HepG2 (cell line): ENCODE measurements around the gene DNMT1. TPM values are rescaled to one million over a fixed set of nuclear protein-coding genes. Genes with fewer than 3 reads are reported as not detected.

ENCODE experiments used
- ATAC-seq: fragments of 200-7000 bp; cut with Tn5 transposase; 3 replicates; pipeline ENCODE4 v1.9.1; 2020; ENCODE audit warnings: mild to moderate bottlenecking, moderate library complexity
- BruUV-seq: library from RNA; stranded (reverse); fragments of 400-500 nt; replicated peaks from 2 replicates; lab custom pipeline; 2021; lab: Mats Ljungman, UMichigan
- CTCF ChIA-PET: fragments of 300-600 bp; formaldehyde crosslinking; extraction: SDS; loops from one replicate; lab custom pipeline; 2021; ENCODE audit warnings: low total read pairs, inconsistent platforms, low intra/inter-chr PET ratio; lab: Yijun Ruan, JAX
- POLR2A ChIA-PET: fragments of 350-600 bp; sonication (Branson Sonifier 250); formaldehyde crosslinking; loops from one replicate; lab custom pipeline; 2020; ENCODE audit warnings: antibody characterized with exemption, inconsistent platforms; lab: Yijun Ruan, JAX
- DNase-seq: peaks from one replicate; pipeline ENCODE4 v3.0.0-alpha.2; 2015; ENCODE audit warnings: low spot score
- FAIRE-seq: peaks from 3 replicates; lab custom pipeline; 2011; peaks lifted over from hg19 to GRCh38; lab: Jason Lieb, UNC
- H2AFZ ChIP-seq: one replicate; pipeline ENCODE4 v1.6.1; 2011; ENCODE audit warnings: low read length, inconsistent platforms
- H3K27ac ChIP-seq: fragments of 300-600 bp; 3 replicates; pipeline ENCODE4 v1.8.0; 2011; ENCODE audit warnings: mixed run types, mild to moderate bottlenecking, mixed read lengths, low read length, inconsistent platforms; ENCODE audit not compliant: insufficient read depth; ENCODE audit errors: extremely low read length
- H3K27me3 ChIP-seq, 2 experiments: fragments of 200-600 bp in 1 of 2; 2 replicates in 1 of 2; 3 replicates in 1 of 2; pipeline versions ENCODE4 v1.6.0 to v1.8.0; 2011; ENCODE audit warnings: low read length in 2 of 2, mild to moderate bottlenecking in 2 of 2, moderate library complexity in 2 of 2, inconsistent platforms in 1 of 2; ENCODE audit not compliant: insufficient read depth in 2 of 2, control insufficient read depth in 1 of 2
- H3K36me3 ChIP-seq, 2 experiments: fragments of 200-600 bp in 1 of 2; replicated peaks in 1 of 2; 2 replicates in 1 of 2; 3 replicates in 1 of 2; pipeline versions ENCODE4 v1.5.1 to v1.8.0; 2011; ENCODE audit warnings: low read length in 2 of 2, inconsistent platforms in 1 of 2; ENCODE audit not compliant: insufficient read depth in 2 of 2, control insufficient read depth in 1 of 2
- H3K4me1 ChIP-seq: 2 replicates; pipeline ENCODE4 v1.5.1; 2012; ENCODE audit warnings: low read length, inconsistent platforms; ENCODE audit not compliant: insufficient read depth
- H3K4me2 ChIP-seq: 2 replicates; pipeline ENCODE4 v1.6.0; 2011; ENCODE audit warnings: low read depth, low read length, inconsistent platforms
- H3K4me3 ChIP-seq, 3 experiments: fragments of 200-600 bp in 1 of 3; sonication (generic), shearing (Covaris generic) in 1 of 3; replicated peaks in 1 of 3; 2 replicates each; pipeline ENCODE4 v1.5.1; 2011 to 2016; ENCODE audit warnings: low read length in 3 of 3, inconsistent platforms in 2 of 3, low read depth in 2 of 3, mild to moderate bottlenecking in 2 of 3, control low read depth in 1 of 3, mixed read lengths in 1 of 3; ENCODE audit not compliant: insufficient read depth in 1 of 3
- H3K79me2 ChIP-seq: one replicate; pipeline ENCODE4 v1.6.1; 2011; ENCODE audit warnings: low read length, inconsistent platforms; ENCODE audit not compliant: insufficient read depth
- H3K9ac ChIP-seq: 2 replicates; pipeline ENCODE4 v1.6.0; 2011; ENCODE audit warnings: mild to moderate bottlenecking, low read depth, low read length, inconsistent platforms; ENCODE audit not compliant: insufficient read depth
- H3K9me3 ChIP-seq: 2 replicates; pipeline ENCODE4 v1.5.1; 2012; ENCODE audit warnings: mild to moderate bottlenecking, low read length
- H4K20me1 ChIP-seq: 2 replicates; pipeline ENCODE4 v1.6.0; 2011; ENCODE audit warnings: inconsistent platforms, mild to moderate bottlenecking, low read length, moderate library complexity; ENCODE audit not compliant: insufficient read depth
- ATM ChIP-seq: fragments of 450-650 bp; IDR thresholded peaks from 2 replicates; pipeline ENCODE4 v1.7.1; 2017; ENCODE audit warnings: mild to moderate bottlenecking, borderline replicate concordance
- HMGXB4 ChIP-seq, 2 experiments: sonication (generic) in 1 of 2; formaldehyde crosslinking in 1 of 2; IDR thresholded peaks; 2 replicates each; pipeline versions ENCODE4 v1.4.0 to v1.6.1; 2018 to 2020; ENCODE audit warnings: missing genetic modification reagents in 2 of 2, borderline replicate concordance in 1 of 2, low read depth in 1 of 2, mild to moderate bottlenecking in 1 of 2, missing biosample characterization in 1 of 2
- HNF1B ChIP-seq: sonication (generic); formaldehyde crosslinking; IDR thresholded peaks from 2 replicates; pipeline ENCODE4 v1.5.1; 2020; ENCODE audit warnings: mild to moderate bottlenecking, moderate library complexity, missing genetic modification reagents
- KLF13 ChIP-seq: sonication (generic); formaldehyde crosslinking; IDR thresholded peaks from 2 replicates; pipeline ENCODE4 v1.4.0; 2020; ENCODE audit warnings: mild to moderate bottlenecking, missing genetic modification reagents
- MXD4 ChIP-seq: IDR thresholded peaks from 2 replicates; pipeline ENCODE4 v1.6.1; 2016; ENCODE audit warnings: mild to moderate bottlenecking, missing biosample characterization, missing genetic modification reagents
- PHB2 ChIP-seq: fragments of 450-650 bp; IDR thresholded peaks from 2 replicates; pipeline ENCODE4 v1.6.1; 2018; ENCODE audit not compliant: partially characterized antibody
- PRDM4 ChIP-seq: sonication (generic); formaldehyde crosslinking; IDR thresholded peaks from 2 replicates; pipeline ENCODE4 v1.9.0; 2021; ENCODE audit warnings: missing genetic modification reagents, borderline replicate concordance
- RAD51 ChIP-seq: fragments of 450-650 bp; IDR thresholded peaks from 2 replicates; pipeline ENCODE4 v1.6.1; 2016; ENCODE audit warnings: borderline replicate concordance
- ZEB1 ChIP-seq: IDR thresholded peaks from 2 replicates; pipeline ENCODE4 v1.6.1; 2012; ENCODE audit warnings: mild to moderate bottlenecking, low read depth, inconsistent platforms; ENCODE audit not compliant: insufficient replicate concordance
- ZMYM4 ChIP-seq: sonication (generic); formaldehyde crosslinking; IDR thresholded peaks from 2 replicates; pipeline ENCODE4 v1.8.1; 2023; ENCODE audit warnings: mild to moderate bottlenecking, missing genetic modification reagents
- ZNF460 ChIP-seq: sonication (generic); formaldehyde crosslinking; IDR thresholded peaks from 2 replicates; pipeline ENCODE4 v1.5.1; 2020; ENCODE audit warnings: missing genetic modification reagents, mild to moderate bottlenecking, borderline replicate concordance
- ZNF737 ChIP-seq: sonication (generic); formaldehyde crosslinking; IDR thresholded peaks from 2 replicates; pipeline ENCODE4 v1.5.0; 2020; ENCODE audit warnings: missing genetic modification reagents, mild to moderate bottlenecking, borderline replicate concordance
- WGBS: methylation state at CpG from one replicate; pipeline ENCODE4 v1.1.6; 2017; ENCODE audit warnings: low lambda C conversion rate; 5-methylcytosine and 5-hydroxymethylcytosine counted together
- in situ Hi-C: cut with HindIII; loops from 2 replicates; pipeline ENCODE4 v1.10.0; 2017; ENCODE audit warnings: low pct_unique_long_range_greater_than_20kb; ENCODE audit not compliant: extremely low pct_ligation_motif_present
- intact Hi-C: fragments of 100-400 bp; cut with micrococcal nuclease; formaldehyde crosslinking; loops from one replicate; pipeline ENCODE4 v1.10.0; 2022; ENCODE audit not compliant: unreplicated experiment
- polyA plus RNA-seq, 8 experiments: library from polyadenylated mRNA; depleted of rRNA in 3 of 8; stranded (reverse) in 7 of 8; unstranded in 1 of 8; fragments of >200 nt; fragmentation: Illumina TruSeq in 4 of 8; extraction: Trizol in 4 of 8; gene quantifications; 2 replicates each; pipeline versions ENCODE4 v1.2.1 to v1.2.3, GENCODE V29; 2011 to 2016; ENCODE audit warnings: low read depth in 4 of 8, missing spikeins in 1 of 8, mixed read lengths in 1 of 8; ENCODE audit not compliant: insufficient read depth in 1 of 8
- total RNA-seq, 5 experiments: library from RNA; depleted of rRNA; stranded (reverse); fragments of >200 nt; fragmentation: Illumina TruSeq; extraction: Trizol; gene quantifications; 2 replicates each; pipeline ENCODE4 v1.2.3, GENCODE V29; 2016; ENCODE audit warnings: low read depth in 1 of 5
- TF ChIP-seq, protein P1 (sequence below): sonication (generic); formaldehyde crosslinking; IDR thresholded peaks from 2 replicates; pipeline ENCODE4 v1.4.0; 2020; ENCODE audit warnings: missing genetic modification reagents
- TF ChIP-seq, protein P2 (sequence below): sonication (generic); formaldehyde crosslinking; IDR thresholded peaks from 2 replicates; pipeline ENCODE4 v1.8.1; 2023; ENCODE audit warnings: missing genetic modification reagents, inconsistent platforms, borderline replicate concordance

The DNMT1 gene
- total and polyA plus RNA-seq, 2 of the 13 experiments (the other 11 are each of a cell fraction or from before 2014, with no cell fraction given): 31.2 to 91.1 TPM

- TF ChIP-seq ZEB1: no peak
- TF ChIP-seq, protein P1, sequence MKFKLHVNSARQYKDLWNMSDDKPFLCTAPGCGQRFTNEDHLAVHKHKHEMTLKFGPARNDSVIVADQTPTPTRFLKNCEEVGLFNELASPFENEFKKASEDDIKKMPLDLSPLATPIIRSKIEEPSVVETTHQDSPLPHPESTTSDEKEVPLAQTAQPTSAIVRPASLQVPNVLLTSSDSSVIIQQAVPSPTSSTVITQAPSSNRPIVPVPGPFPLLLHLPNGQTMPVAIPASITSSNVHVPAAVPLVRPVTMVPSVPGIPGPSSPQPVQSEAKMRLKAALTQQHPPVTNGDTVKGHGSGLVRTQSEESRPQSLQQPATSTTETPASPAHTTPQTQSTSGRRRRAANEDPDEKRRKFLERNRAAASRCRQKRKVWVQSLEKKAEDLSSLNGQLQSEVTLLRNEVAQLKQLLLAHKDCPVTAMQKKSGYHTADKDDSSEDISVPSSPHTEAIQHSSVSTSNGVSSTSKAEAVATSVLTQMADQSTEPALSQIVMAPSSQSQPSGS (CRISPR knock-in tag): no peak
- TF ChIP-seq PHB2: no peak
- TF ChIP-seq HMGXB4 (CRISPR knock-in tag; IDR thresholded peaks at IDR 0.05; ENCODE audit: borderline replicate concordance in 1 of 2, low read depth in 1 of 2): no peak
- no peak for TF ChIP-seq ZMYM4 (CRISPR knock-in tag)
These were observed 4.7 kb downstream of the DNMT1 start (continued) for GRCh38 chr19:10190026-10190425.

GRCh38 chr19:10189616-10190015, 5.1 kb downstream of the DNMT1 start:
- 100% methylated on average over 5 of the region's 5 CpGs for WGBS
- intact Hi-C loops: loop anchor here (5.0 kb wide), 1 partner anchor 48 kb away; no protein-coding TSS in a partner anchor
- Histone ChIP-seq H3K9ac (no peak overlapping the region), H3K4me1 (peaks cover 30% of the 10 kb centered on the region), H3K27ac (no peak overlapping the region), H3K9me3 (no peaks in the 10 kb centered on the region), H3K4me3 (no peak overlapping the region), H3K79me2 (peaks cover 72% of the 10 kb centered on the region), H2AFZ (no peak overlapping the region), H3K36me3 (peaks cover 7 to 31% of the 10 kb centered on the region in 2 experiments), H3K27me3 (no peaks in the 10 kb centered on the region), H4K20me1 (peaks cover 9% of the 10 kb centered on the region; the same call in 1 of the 2 replicates), H3K4me2 (no peak overlapping the region)
- FAIRE-seq (no peak), ATAC-seq (no peak), DNase-seq (no peak)
- CTCF ChIA-PET: no interaction called here
- BruUV-seq: no TSS peak
- in situ Hi-C loops: no loop called here
- POLR2A ChIA-PET: no interaction called here
- TF ChIP-seq ZNF460 (CRISPR knock-in tag) (no peak), RAD51 (no peak), ZNF737 (CRISPR knock-in tag) (no peak), PRDM4 (no peak), KLF13 (CRISPR knock-in tag) (no peak), ATM (no peak), MXD4 (CRISPR knock-in tag) (no peak), HNF1B (CRISPR knock-in tag) (no peak)
- TF ChIP-seq, protein P2, sequence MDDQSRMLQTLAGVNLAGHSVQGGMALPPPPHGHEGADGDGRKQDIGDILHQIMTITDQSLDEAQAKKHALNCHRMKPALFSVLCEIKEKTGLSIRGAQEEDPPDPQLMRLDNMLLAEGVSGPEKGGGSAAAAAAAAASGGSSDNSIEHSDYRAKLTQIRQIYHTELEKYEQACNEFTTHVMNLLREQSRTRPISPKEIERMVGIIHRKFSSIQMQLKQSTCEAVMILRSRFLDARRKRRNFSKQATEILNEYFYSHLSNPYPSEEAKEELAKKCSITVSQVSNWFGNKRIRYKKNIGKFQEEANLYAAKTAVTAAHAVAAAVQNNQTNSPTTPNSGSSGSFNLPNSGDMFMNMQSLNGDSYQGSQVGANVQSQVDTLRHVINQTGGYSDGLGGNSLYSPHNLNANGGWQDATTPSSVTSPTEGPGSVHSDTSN (CRISPR knock-in tag): no peak
